Neural progenitor cell (in vitro differentiated cells): ENCODE data around the gene ARHGAP26. TPM values are rescaled to one million over a fixed set of nuclear protein-coding genes. Genes with fewer than 3 reads are reported as not detected.

ENCODE experiments used
- DNase-seq: peaks from one replicate; pipeline ENCODE4 v3.0.0-alpha.2; 2016; ENCODE audit warnings: low spot score
- H2AFZ ChIP-seq: fragments of 200-600 bp; sonication (generic); replicated peaks from 2 replicates; pipeline ENCODE4 v1.6.1; 2016; ENCODE audit warnings: antibody characterized with exemption
- H3F3A ChIP-seq: fragments of 200-600 bp; sonication (generic); 2 replicates; pipeline ENCODE4 v1.6.1; 2016; ENCODE audit warnings: antibody characterized with exemption, low read depth
- H3K27ac ChIP-seq: fragments of 200-600 bp; sonication (generic); 2 replicates; pipeline ENCODE4 v1.5.1; 2016; ENCODE audit warnings: mild to moderate bottlenecking
- H3K27me3 ChIP-seq: fragments of 200-600 bp; sonication (generic); 2 replicates; pipeline ENCODE4 v1.6.1; 2016; ENCODE audit warnings: mild to moderate bottlenecking, moderate library complexity
- H3K36me3 ChIP-seq: fragments of 200-600 bp; sonication (generic); 2 replicates; pipeline ENCODE4 v1.5.1; 2016
- H3K4me1 ChIP-seq: fragments of 200-600 bp; sonication (generic); 2 replicates; pipeline ENCODE4 v1.6.1; 2016; ENCODE audit warnings: mixed run types
- H3K4me2 ChIP-seq: fragments of 200-600 bp; sonication (generic); 2 replicates; pipeline ENCODE4 v1.6.1; 2016
- H3K4me3 ChIP-seq: fragments of 200-600 bp; sonication (generic); 2 replicates; pipeline ENCODE4 v1.5.1; 2016
- H3K79me2 ChIP-seq: fragments of 200-600 bp; sonication (generic); 2 replicates; pipeline ENCODE4 v1.6.1; 2016; ENCODE audit warnings: low read depth
- H3K9ac ChIP-seq: fragments of 200-600 bp; sonication (generic); 2 replicates; pipeline ENCODE4 v1.6.1; 2016
- H3K9me3 ChIP-seq: fragments of 200-600 bp; sonication (generic); 2 replicates; pipeline ENCODE4 v1.5.1; 2016; ENCODE audit warnings: low read depth
- H4K20me1 ChIP-seq: fragments of 200-600 bp; sonication (generic); 2 replicates; pipeline ENCODE4 v1.6.1; 2016; ENCODE audit warnings: low read depth
- H3K27ac Mint-ChIP-seq: 3 replicates; pipeline ENCODE4 v1.8.0; 2021; ENCODE audit warnings: mixed read lengths
- H3K27me3 Mint-ChIP-seq: 2 replicates; pipeline ENCODE4 v1.8.0; 2022; ENCODE audit warnings: low read depth, mild to moderate bottlenecking, inconsistent platforms, moderate library complexity, mixed read lengths; ENCODE audit not compliant: insufficient read depth
- H3K36me3 Mint-ChIP-seq: 3 replicates; pipeline ENCODE4 v1.8.0; 2021; ENCODE audit warnings: mixed read lengths
- H3K4me1 Mint-ChIP-seq: 3 replicates; pipeline ENCODE4 v1.8.0; 2021; ENCODE audit warnings: mixed read lengths
- H3K4me3 Mint-ChIP-seq: 3 replicates; pipeline ENCODE4 v1.8.0; 2021; ENCODE audit warnings: mild to moderate bottlenecking, moderate library complexity, mixed read lengths
- H3K9me3 Mint-ChIP-seq: 3 replicates; pipeline ENCODE4 v1.8.0; 2020; ENCODE audit warnings: mixed read lengths
- CTCF ChIP-seq: fragments of 200-600 bp; sonication (generic); IDR thresholded peaks from 2 replicates; pipeline ENCODE4 v1.5.1; 2017; ENCODE audit warnings: antibody characterized with exemption, mild to moderate bottlenecking
- EZH2 ChIP-seq: fragments of 200-600 bp; sonication (generic); IDR thresholded peaks from 2 replicates; pipeline ENCODE4 v1.6.1; 2017; ENCODE audit warnings: antibody characterized with exemption, mild to moderate bottlenecking, moderate library complexity
- EZH2phosphoT487 ChIP-seq: fragments of 200-600 bp; sonication (generic); IDR thresholded peaks from 2 replicates; pipeline ENCODE4 v1.6.1; 2017; ENCODE audit warnings: antibody characterized with exemption
- total RNA-seq: library from RNA; depleted of rRNA; stranded (reverse); fragments of >200 nt; gene quantifications from 2 replicates; pipeline ENCODE4 v1.2.3, GENCODE V29; 2015; ENCODE audit warnings: low replicate concordance

ARHGAP26 gene
- total RNA-seq, 1 donor from 2014 or later: 7.0 TPM

GRCh38 chr5:143205883-143206195 lies 435.7 kb downstream of the ARHGAP26 start:
- Histone ChIP-seq H3F3A (no peaks in the 10 kb centered on the region), H3K9me3 (no peaks in the 10 kb centered on the region), H3K4me1 (no peaks in the 10 kb centered on the region), H3K36me3 (no peaks in the 10 kb centered on the region), H3K27me3 (no peaks in the 10 kb centered on the region), H3K4me2 (no peak overlapping the region), H2AFZ (no peak overlapping the region), H3K9ac (no peak overlapping the region), H3K27ac (no peak overlapping the region), H4K20me1 (no peaks in the 10 kb centered on the region), H3K79me2 (no peaks in the 10 kb centered on the region), H3K4me3 (no peak overlapping the region)
- no peak for DNase-seq
- Mint-ChIP-seq H3K4me1 (no peaks in the 10 kb centered on the region), H3K9me3 (peaks cover 8% of the 10 kb centered on the region), H3K36me3 (no peaks in the 10 kb centered on the region), H3K4me3 (no peak overlapping the region), H3K27me3 (peaks cover 6% of the 10 kb centered on the region), H3K27ac (no peak overlapping the region)
- TF ChIP-seq EZH2: no peak
- no peak for TF ChIP-seq CTCF
- TF ChIP-seq EZH2phosphoT487: no peak

- Histone ChIP-seq H3K4me3 (no peak overlapping the region), H2AFZ (no peak overlapping the region), H3F3A (no peaks in the 10 kb centered on the region), H3K4me2 (no peak overlapping the region), H3K4me1 (no peaks in the 10 kb centered on the region), H3K36me3 (no peaks in the 10 kb centered on the region), H3K9ac (no peak overlapping the region), H3K27me3 (no peaks in the 10 kb centered on the region), H4K20me1 (no peaks in the 10 kb centered on the region), H3K79me2 (no peaks in the 10 kb centered on the region), H3K9me3 (no peaks in the 10 kb centered on the region), H3K27ac (no peak overlapping the region)
- TF ChIP-seq EZH2phosphoT487 (no peak), EZH2 (no peak)
- H3K27ac Mint-ChIP-seq: no peak overlapping the region
- H3K4me1 Mint-ChIP-seq: no peaks in the 10 kb centered on the region
- no peak overlapping the region for H3K4me3 Mint-ChIP-seq
- H3K9me3 Mint-ChIP-seq: peaks cover 8% of the 10 kb centered on the region
- DNase-seq: no peak
- H3K36me3 Mint-ChIP-seq: no peaks in the 10 kb centered on the region
- H3K27me3 Mint-ChIP-seq: peaks cover 6% of the 10 kb centered on the region
Observed at GRCh38 chr5:143206196-143207053, 436.2 kb downstream of the ARHGAP26 start.

- H3K27me3 ChIP-seq: no peaks in the 10 kb centered on the region
- no peak overlapping the region for H3K4me3 ChIP-seq
- no peaks in the 10 kb centered on the region for H3K9me3 ChIP-seq
- H3F3A ChIP-seq: no peaks in the 10 kb centered on the region
- peaks cover 3% of the 10 kb centered on the region for H3K4me1 Mint-ChIP-seq
- no peaks in the 10 kb centered on the region for H3K36me3 ChIP-seq
- H3K4me3 Mint-ChIP-seq: no peak overlapping the region
- H3K4me1 ChIP-seq: no peaks in the 10 kb centered on the region
- DNase-seq: no peak
- H2AFZ ChIP-seq: no peak overlapping the region
- no peak overlapping the region for H3K27ac ChIP-seq
- H3K9me3 Mint-ChIP-seq: peaks cover 8% of the 10 kb centered on the region
- TF ChIP-seq EZH2 (no peak), EZH2phosphoT487 (no peak), CTCF (no peak)
- H3K27me3 Mint-ChIP-seq: peaks cover 7% of the 10 kb centered on the region
- H3K36me3 Mint-ChIP-seq: no peaks in the 10 kb centered on the region
- H4K20me1 ChIP-seq: no peaks in the 10 kb centered on the region
- no peak overlapping the region for H3K4me2 ChIP-seq
- H3K9ac ChIP-seq: no peak overlapping the region
- H3K79me2 ChIP-seq: no peaks in the 10 kb centered on the region
- no peak overlapping the region for H3K27ac Mint-ChIP-seq
Observed at GRCh38 chr5:143207058-143207457, 436.9 kb downstream of the ARHGAP26 start.
